Left ventricle myocardium inferior (tissue), 1 donor: ENCODE data around the gene COMT. TPM values are rescaled to one million over a fixed set of nuclear protein-coding genes. Genes with fewer than 3 reads are reported as not detected.

Experiments used
- DNase-seq: peaks from one replicate; pipeline ENCODE4 v3.0.0-alpha.2; 2020
- H3K27ac ChIP-seq: fragments of 200-600 bp; replicated peaks from 2 replicates; pipeline ENCODE4 v1.8.0; 2021
- H3K27me3 ChIP-seq: fragments of 200-600 bp; 2 replicates; pipeline ENCODE4 v1.8.0; 2021; ENCODE audit warnings: low read depth
- H3K36me3 ChIP-seq: fragments of 200-600 bp; 2 replicates; pipeline ENCODE4 v1.8.0; 2021
- H3K4me1 ChIP-seq: fragments of 200-600 bp; 2 replicates; pipeline ENCODE4 v1.8.0; 2021
- H3K4me3 ChIP-seq: fragments of 200-600 bp; 2 replicates; pipeline ENCODE4 v1.8.0; 2021; ENCODE audit warnings: mild to moderate bottlenecking, moderate library complexity
- H3K9me3 ChIP-seq: fragments of 200-600 bp; replicated peaks from 2 replicates; pipeline ENCODE4 v1.8.0; 2021
- intact Hi-C: fragments of 100-400 bp; cut with micrococcal nuclease; formaldehyde crosslinking; loops from one replicate; pipeline ENCODE4 v1.11.0; 2022
- total RNA-seq: library from RNA; stranded (reverse); fragmentation: NEBNext Ultra II Directional; extraction: Animal tissue kit (Norgen Biotek cat#: 25700); gene quantifications from one replicate; pipeline ENCODE4 v1.2.1, GENCODE V29; 2021
- TF ChIP-seq, protein P1 (sequence below): fragments of 200-600 bp; IDR thresholded peaks from 2 replicates; pipeline ENCODE4 v1.8.0; 2021; ENCODE audit warnings: antibody characterized with exemption, mild to moderate bottlenecking, borderline replicate concordance
- donor health status: DM: no; HTN: yes; CAD: no; lungs with severe emphysema.

COMT gene
- total RNA-seq, 1 donor from 2014 or later, result 81.5 TPM

DNA sequence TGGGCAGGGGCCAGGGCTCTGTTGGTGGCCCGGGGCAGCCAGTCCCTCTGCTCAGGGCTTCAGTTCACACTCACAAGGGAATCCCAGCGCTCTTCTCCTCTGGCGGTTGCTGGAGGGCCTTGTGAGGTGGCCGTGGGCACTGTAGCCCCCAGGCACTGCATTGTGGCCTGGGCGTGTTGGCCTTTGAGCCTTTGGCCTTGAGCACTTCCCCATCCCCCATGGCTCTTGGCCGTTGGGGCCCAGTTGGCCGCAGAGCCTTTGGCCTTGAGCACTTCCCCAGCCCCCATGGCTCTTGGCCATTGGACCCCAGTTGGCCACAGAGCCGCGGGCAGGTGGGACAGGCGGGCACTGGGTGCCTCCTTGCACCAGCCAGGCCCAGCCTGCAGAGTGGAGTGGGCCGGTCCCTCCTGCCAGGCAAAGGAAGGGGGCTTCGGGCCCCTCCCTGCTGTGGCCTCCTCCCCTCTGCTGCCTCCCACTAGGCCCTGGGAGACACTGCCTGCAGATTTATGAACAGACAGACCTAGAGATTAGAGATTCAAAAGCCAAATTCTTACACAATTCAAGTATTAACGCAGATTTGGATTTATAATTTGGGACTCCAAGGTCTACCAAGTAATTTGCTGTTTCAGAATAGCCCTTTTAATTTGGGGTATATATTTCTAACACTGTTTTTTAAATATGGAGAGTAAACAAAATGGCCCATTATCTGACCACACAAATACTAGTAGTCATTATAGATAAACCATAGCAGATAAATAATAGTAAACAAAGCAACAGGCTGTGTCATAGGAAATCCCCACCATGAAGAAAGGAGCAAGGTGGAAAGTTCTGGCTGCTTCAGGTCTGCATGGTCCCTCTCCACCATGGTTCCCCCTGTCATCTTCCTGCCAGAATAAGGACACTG, 18.3 kb downstream of the COMT start:
- H3K4me1 ChIP-seq, result peaks cover 58% of the 10 kb centered on the region

GRCh38 chr22:19960491-19961200, 19.1 kb downstream of the COMT start:
- TF ChIP-seq, protein P1, sequence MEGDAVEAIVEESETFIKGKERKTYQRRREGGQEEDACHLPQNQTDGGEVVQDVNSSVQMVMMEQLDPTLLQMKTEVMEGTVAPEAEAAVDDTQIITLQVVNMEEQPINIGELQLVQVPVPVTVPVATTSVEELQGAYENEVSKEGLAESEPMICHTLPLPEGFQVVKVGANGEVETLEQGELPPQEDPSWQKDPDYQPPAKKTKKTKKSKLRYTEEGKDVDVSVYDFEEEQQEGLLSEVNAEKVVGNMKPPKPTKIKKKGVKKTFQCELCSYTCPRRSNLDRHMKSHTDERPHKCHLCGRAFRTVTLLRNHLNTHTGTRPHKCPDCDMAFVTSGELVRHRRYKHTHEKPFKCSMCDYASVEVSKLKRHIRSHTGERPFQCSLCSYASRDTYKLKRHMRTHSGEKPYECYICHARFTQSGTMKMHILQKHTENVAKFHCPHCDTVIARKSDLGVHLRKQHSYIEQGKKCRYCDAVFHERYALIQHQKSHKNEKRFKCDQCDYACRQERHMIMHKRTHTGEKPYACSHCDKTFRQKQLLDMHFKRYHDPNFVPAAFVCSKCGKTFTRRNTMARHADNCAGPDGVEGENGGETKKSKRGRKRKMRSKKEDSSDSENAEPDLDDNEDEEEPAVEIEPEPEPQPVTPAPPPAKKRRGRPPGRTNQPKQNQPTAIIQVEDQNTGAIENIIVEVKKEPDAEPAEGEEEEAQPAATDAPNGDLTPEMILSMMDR, result no peak
- H3K27ac ChIP-seq, result no peak overlapping the region
- no peaks in the 10 kb centered on the region for H3K27me3 ChIP-seq
- DNase-seq, result no peak
- H3K36me3 ChIP-seq, result peaks cover 21% of the 10 kb centered on the region
- H3K9me3 ChIP-seq, result no peaks in the 10 kb centered on the region
- peaks cover 50% of the 10 kb centered on the region for H3K4me1 ChIP-seq
- H3K4me3 ChIP-seq, result no peak overlapping the region
- intact Hi-C loops, result no loop called here

More for the DNA sequence above, 18.3 kb downstream of the COMT start:
- no peaks in the 10 kb centered on the region for H3K9me3 ChIP-seq
- peak; percentile 25 for DNase-seq
- H3K27ac ChIP-seq, result peak overlapping the region; percentile 72
- H3K36me3 ChIP-seq, result peaks cover 14% of the 10 kb centered on the region
- H3K27me3 ChIP-seq, result no peaks in the 10 kb centered on the region
- TF ChIP-seq, protein P1, result no peak
- intact Hi-C loops, result no loop called here
- peak overlapping the region; percentile 51 for H3K4me3 ChIP-seq

DNA sequence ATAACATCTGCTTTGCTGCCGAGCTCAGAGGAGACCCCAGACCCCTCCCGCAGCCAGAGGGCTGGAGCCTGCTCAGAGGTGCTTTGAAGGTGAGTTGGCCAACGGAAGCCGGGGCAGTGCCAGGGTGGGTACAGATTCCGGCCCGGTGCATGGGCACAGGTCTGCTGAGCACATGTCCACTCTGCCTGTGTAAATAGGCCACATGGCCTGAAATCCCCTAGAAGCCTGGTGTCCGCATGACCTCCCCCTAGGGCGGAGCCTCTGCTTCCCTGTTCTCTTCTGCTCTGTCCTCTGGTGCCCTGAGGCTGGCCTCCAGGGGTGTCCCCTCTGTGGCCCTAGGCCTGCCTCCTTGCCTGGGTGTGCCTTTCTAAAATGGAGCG, 19.6 kb downstream of the COMT start:
- no peak overlapping the region for H3K27ac ChIP-seq
- peaks cover 46% of the 10 kb centered on the region for H3K4me1 ChIP-seq
- no peak for DNase-seq
- TF ChIP-seq, protein P1, result no peak
- no peaks in the 10 kb centered on the region for H3K27me3 ChIP-seq
- H3K9me3 ChIP-seq, result no peaks in the 10 kb centered on the region
- peaks cover 25% of the 10 kb centered on the region for H3K36me3 ChIP-seq
- intact Hi-C loops, result no loop called here
- no peak overlapping the region for H3K4me3 ChIP-seq

DNA sequence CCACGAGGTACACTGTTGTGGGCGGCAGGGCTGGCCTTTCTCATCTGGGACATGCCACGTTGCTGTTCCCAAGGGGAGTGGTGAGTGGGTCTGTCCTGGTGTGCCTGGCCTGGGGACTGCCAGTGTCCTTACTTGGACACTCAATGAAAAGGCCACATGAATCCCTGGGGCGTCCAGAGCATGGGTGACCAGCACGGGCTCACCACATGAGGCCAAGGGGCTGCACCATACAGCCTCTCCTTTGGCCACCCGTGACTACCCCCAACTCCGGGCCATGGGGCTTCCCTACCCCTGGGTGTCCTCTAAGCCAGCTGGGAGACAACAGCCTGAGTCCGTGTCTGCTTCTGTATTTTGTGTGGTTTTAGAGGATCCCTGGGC, 20.3 kb downstream of the COMT start:
- no peak overlapping the region for H3K27ac ChIP-seq
- no peak for DNase-seq
- intact Hi-C loops, result no loop called here

GRCh38 chr22:19962246-19962908, 20.8 kb downstream of the COMT start:
- Histone ChIP-seq H3K4me1 (peaks cover 43% of the 10 kb centered on the region), H3K36me3 (peaks cover 33% of the 10 kb centered on the region), H3K27ac (no peak overlapping the region), H3K27me3 (no peaks in the 10 kb centered on the region), H3K4me3 (no peak overlapping the region), H3K9me3 (no peaks in the 10 kb centered on the region)
- TF ChIP-seq, protein P1, result peak; percentile 60
- DNase-seq, result peak; percentile 60
- intact Hi-C loops, result no loop called here

More for the DNA sequence above, 20.3 kb downstream of the COMT start:
- Histone ChIP-seq H3K4me3 (no peak overlapping the region), H3K4me1 (peaks cover 43% of the 10 kb centered on the region), H3K9me3 (no peaks in the 10 kb centered on the region), H3K27me3 (no peaks in the 10 kb centered on the region), H3K36me3 (peaks cover 30% of the 10 kb centered on the region)
- TF ChIP-seq, protein P1, result no peak
